Measurements from ENCODE around the gene FHIP1B.

The FHIP1B gene

GRCh38 chr11:6197466-6198200, 36.8 kb downstream of the FHIP1B start:
- no peaks in the 10 kb centered on the region for H3K27me3 ChIP-seq (ENCODE audit: insufficient read depth, low read depth, severe bottlenecking)
- H3K9me3 ChIP-seq (ENCODE audit: severe bottlenecking): no peaks in the 10 kb centered on the region
- DNase-seq: no peak
- H3K4me3 ChIP-seq (ENCODE audit: low read depth, low read length): no peak overlapping the region
- TF ChIP-seq, protein P1, sequence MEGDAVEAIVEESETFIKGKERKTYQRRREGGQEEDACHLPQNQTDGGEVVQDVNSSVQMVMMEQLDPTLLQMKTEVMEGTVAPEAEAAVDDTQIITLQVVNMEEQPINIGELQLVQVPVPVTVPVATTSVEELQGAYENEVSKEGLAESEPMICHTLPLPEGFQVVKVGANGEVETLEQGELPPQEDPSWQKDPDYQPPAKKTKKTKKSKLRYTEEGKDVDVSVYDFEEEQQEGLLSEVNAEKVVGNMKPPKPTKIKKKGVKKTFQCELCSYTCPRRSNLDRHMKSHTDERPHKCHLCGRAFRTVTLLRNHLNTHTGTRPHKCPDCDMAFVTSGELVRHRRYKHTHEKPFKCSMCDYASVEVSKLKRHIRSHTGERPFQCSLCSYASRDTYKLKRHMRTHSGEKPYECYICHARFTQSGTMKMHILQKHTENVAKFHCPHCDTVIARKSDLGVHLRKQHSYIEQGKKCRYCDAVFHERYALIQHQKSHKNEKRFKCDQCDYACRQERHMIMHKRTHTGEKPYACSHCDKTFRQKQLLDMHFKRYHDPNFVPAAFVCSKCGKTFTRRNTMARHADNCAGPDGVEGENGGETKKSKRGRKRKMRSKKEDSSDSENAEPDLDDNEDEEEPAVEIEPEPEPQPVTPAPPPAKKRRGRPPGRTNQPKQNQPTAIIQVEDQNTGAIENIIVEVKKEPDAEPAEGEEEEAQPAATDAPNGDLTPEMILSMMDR (IDR thresholded peaks at IDR 0.05; ENCODE audit: low read depth, low read length): no peak
- no peaks in the 10 kb centered on the region; the same call in 1 of the 2 replicates for H3K36me3 ChIP-seq
- no peak overlapping the region for H3K27ac ChIP-seq

- Histone ChIP-seq H3K9me3 (ENCODE audit: severe bottlenecking) (no peaks in the 10 kb centered on the region), H3K27ac (no peak overlapping the region), H3K4me3 (ENCODE audit: low read depth, low read length) (no peak overlapping the region), H3K36me3 (no peaks in the 10 kb centered on the region), H3K27me3 (ENCODE audit: insufficient read depth, low read depth, severe bottlenecking) (no peaks in the 10 kb centered on the region)
- TF ChIP-seq, protein P1 (IDR thresholded peaks at IDR 0.05; ENCODE audit: low read depth, low read length): no peak
- DNase-seq: no peak
These were observed 38.0 kb downstream of the FHIP1B start for GRCh38 chr11:6196396-6196795.

- no peaks in the 10 kb centered on the region for H3K27me3 ChIP-seq (ENCODE audit: insufficient read depth, low read depth, severe bottlenecking)
- no peak for DNase-seq
These were observed 40.3 kb downstream of the FHIP1B start for GRCh38 chr11:6194065-6194581.

GRCh38 chr11:6191742-6192141, 42.7 kb downstream of the FHIP1B start:
- no peaks in the 10 kb centered on the region for H3K36me3 ChIP-seq
- H3K9me3 ChIP-seq (ENCODE audit: severe bottlenecking): no peaks in the 10 kb centered on the region
- H3K27ac ChIP-seq: no peak overlapping the region
- no peak overlapping the region for H3K4me3 ChIP-seq (ENCODE audit: low read depth, low read length)
- H3K27me3 ChIP-seq (ENCODE audit: insufficient read depth, low read depth, severe bottlenecking): no peaks in the 10 kb centered on the region
- DNase-seq: no peak
- TF ChIP-seq, protein P1 (IDR thresholded peaks at IDR 0.05; ENCODE audit: low read depth, low read length): no peak

More at GRCh38 chr11:6194065-6194581, 40.3 kb downstream of the FHIP1B start:
- Histone ChIP-seq H3K9me3 (ENCODE audit: severe bottlenecking) (no peaks in the 10 kb centered on the region), H3K27ac (no peak overlapping the region), H3K4me3 (ENCODE audit: low read depth, low read length) (no peak overlapping the region), H3K36me3 (no peaks in the 10 kb centered on the region)
- TF ChIP-seq, protein P1 (IDR thresholded peaks at IDR 0.05; ENCODE audit: low read depth, low read length): no peak

DNA sequence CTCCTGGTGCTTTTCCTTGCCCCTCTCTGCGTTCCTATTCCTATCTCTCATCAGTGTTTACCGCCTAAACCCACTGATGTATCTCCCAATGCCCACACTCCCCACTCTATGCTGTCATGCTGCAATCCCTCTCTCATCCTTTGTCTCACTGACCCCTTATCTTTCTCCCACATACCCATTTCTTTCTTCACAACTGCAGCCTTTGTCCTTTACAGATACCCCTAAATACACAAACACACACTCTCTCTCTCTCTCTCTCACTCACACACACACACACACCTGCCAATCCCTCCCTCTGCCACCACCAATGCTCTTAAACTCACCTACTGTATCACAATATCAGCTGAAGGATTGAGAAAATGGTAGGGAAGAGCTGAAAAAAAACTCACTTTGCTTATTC, 59.0 kb downstream of the FHIP1B start:
- no peak for DNase-seq
- Histone ChIP-seq H3K27me3 (ENCODE audit: insufficient read depth, low read depth, severe bottlenecking) (peaks cover 42% of the 10 kb centered on the region), H3K36me3 (no peaks in the 10 kb centered on the region), H3K9me3 (ENCODE audit: severe bottlenecking) (no peaks in the 10 kb centered on the region), H3K4me3 (ENCODE audit: low read depth, low read length) (no peak overlapping the region), H3K27ac (no peak overlapping the region)
- TF ChIP-seq, protein P1 (IDR thresholded peaks at IDR 0.05; ENCODE audit: low read depth, low read length): no peak

Data from WERI-Rb-1 (cell line).